Mucosa of rectum (tissue), 2 donors: Measurements from ENCODE around the gene NAALADL2.
A peak's percentile ranks its signal among the peaks of the same experiment; 100 is the strongest.

Experiments
- H3K27ac ChIP-seq, 2 donors: one replicate each; pipeline ENCODE4 v1.7.0; 2013; ENCODE audit warnings: inconsistent platforms in 2 of 2, low read depth in 2 of 2, low read length in 2 of 2
- H3K27me3 ChIP-seq, 2 donors: one replicate each; pipeline ENCODE4 v1.7.0; 2013; ENCODE audit warnings: low read length in 2 of 2; ENCODE audit not compliant: control insufficient read depth in 2 of 2, insufficient read depth in 2 of 2
- H3K36me3 ChIP-seq, 2 donors: one replicate each; pipeline ENCODE4 v1.7.0; 2013; ENCODE audit warnings: low read length in 2 of 2; ENCODE audit not compliant: control insufficient read depth in 2 of 2, insufficient read depth in 2 of 2
- H3K4me1 ChIP-seq, 2 donors: one replicate each; pipeline ENCODE4 v1.7.0; 2013; ENCODE audit warnings: low read length in 2 of 2, mild to moderate bottlenecking in 1 of 2; ENCODE audit not compliant: control insufficient read depth in 2 of 2, insufficient read depth in 2 of 2
- H3K4me3 ChIP-seq, 2 donors: one replicate each; pipeline ENCODE4 v1.7.0; 2013; ENCODE audit warnings: low read length in 2 of 2
- H3K9ac ChIP-seq, 2 donors: one replicate each; pipeline ENCODE4 v1.7.0; 2013; ENCODE audit warnings: low read length in 2 of 2, low read depth in 1 of 2, mild to moderate bottlenecking in 1 of 2
- H3K9me3 ChIP-seq, 2 donors: one replicate each; pipeline ENCODE4 v1.7.0; 2013; ENCODE audit warnings: low read length in 2 of 2; ENCODE audit not compliant: control insufficient read depth in 2 of 2
- donor health status: healthy.
- donor health status: Normal muscosa, but diverticular disease.

NAALADL2 gene

DNA sequence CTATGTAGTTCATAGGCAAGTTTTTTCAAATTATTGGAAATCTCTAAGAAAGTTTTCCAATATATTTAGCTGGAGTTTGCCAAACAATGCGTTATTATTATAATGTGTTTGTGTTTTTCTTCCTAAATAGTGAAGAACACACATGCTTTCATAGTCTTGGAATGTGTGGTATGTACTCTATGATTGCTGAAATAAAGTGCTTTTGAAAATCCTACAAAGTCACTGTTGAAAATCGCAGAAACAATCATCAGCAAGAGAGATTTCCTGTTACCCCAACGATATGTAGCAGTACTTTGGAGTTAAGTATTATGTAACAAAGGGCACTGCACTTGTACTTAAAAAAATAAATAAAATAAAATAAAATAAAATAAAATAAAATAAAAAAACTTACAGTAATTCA lies 796.2 kb downstream of the NAALADL2 start:
- H3K36me3 ChIP-seq: no peaks in the 10 kb centered on the region
- no peak overlapping the region for H3K9ac ChIP-seq
- no peaks in the 10 kb centered on the region for H3K9me3 ChIP-seq

DNA sequence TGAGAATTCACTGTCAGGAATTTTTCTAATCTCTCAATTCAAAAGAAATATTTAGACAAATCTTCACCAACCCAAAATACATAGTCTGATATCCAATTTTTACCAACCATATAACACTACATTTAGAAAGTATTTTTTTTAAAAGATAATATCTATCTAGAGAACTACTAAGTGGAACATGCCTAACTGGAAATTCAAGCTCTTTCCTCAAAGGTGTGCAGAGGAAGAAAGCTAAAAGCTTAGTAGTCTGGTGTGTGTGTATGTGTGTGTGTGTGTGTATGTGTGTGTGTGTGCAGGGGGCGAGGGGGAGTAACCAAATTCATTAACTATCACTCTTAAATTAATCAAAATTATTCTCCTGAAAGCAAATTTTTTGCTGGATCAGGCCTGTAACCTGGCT lies 797.3 kb downstream of the NAALADL2 start:
- Histone ChIP-seq H3K27ac (no peak overlapping the region), H3K9me3 (no peaks in the 10 kb centered on the region), H3K27me3 (no peaks in the 10 kb centered on the region), H3K4me3 (no peak overlapping the region), H3K9ac (no peak overlapping the region), H3K4me1 (no peaks in the 10 kb centered on the region), H3K36me3 (no peaks in the 10 kb centered on the region)

More for the DNA sequence above, 796.2 kb downstream of the NAALADL2 start:
- Histone ChIP-seq H3K27me3 (no peaks in the 10 kb centered on the region), H3K4me1 (no peaks in the 10 kb centered on the region), H3K4me3 (no peak overlapping the region), H3K27ac (no peak overlapping the region)

- no peaks in the 10 kb centered on the region for H3K27me3 ChIP-seq
- no peaks in the 10 kb centered on the region for H3K4me1 ChIP-seq
- no peak overlapping the region for H3K9ac ChIP-seq
- H3K9me3 ChIP-seq: no peaks in the 10 kb centered on the region
- no peak overlapping the region for H3K4me3 ChIP-seq
- H3K36me3 ChIP-seq: no peaks in the 10 kb centered on the region
- no peak overlapping the region for H3K27ac ChIP-seq
These were observed 800.7 kb downstream of the NAALADL2 start for GRCh38 chr3:175659670-175660350.

DNA sequence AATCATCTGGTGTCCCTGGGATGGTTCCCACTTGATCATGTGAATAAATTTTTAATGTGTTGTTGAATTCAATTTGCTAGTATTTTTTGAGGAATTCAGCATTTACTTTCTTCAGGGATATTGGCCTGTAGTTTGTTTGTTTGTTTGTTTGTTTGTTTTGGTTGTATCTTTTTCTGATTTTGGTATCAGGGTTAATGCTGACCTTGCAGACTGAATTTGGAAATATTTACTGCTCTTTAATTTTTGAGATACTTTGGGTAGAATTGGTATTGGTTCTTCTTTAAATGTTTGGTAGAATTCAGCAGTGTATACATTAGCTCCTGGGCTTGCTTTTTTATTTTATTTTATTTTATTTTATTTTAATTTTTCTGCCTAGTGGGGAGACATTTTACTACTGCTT lies 803.7 kb downstream of the NAALADL2 start:
- no peaks in the 10 kb centered on the region for H3K4me1 ChIP-seq
- H3K27me3 ChIP-seq: no peaks in the 10 kb centered on the region
- H3K27ac ChIP-seq: no peak overlapping the region
- H3K4me3 ChIP-seq: no peak overlapping the region
- no peak overlapping the region for H3K9ac ChIP-seq
- no peaks in the 10 kb centered on the region for H3K9me3 ChIP-seq
- H3K36me3 ChIP-seq: no peaks in the 10 kb centered on the region

DNA sequence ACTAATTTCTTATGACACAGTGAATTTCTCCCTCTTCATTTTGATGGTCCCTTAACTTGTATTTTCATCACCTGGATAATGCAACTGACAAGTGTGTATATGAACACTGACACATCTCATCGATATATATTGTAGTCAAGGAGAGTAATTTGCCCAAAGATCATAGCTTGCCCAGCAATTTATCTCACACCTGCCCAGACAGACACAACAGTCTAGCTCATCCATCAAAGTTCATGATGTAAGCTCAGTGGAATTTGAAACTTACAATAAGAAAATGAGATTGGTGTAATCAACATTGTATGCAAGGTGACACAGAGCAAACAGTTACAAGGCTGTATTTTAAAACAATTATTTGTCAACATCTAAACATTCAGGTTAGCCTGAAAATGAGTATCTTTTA lies 805.8 kb downstream of the NAALADL2 start:
- no peak overlapping the region for H3K27ac ChIP-seq
- no peak overlapping the region for H3K9ac ChIP-seq
- H3K4me3 ChIP-seq: no peak overlapping the region
- no peaks in the 10 kb centered on the region for H3K27me3 ChIP-seq
- no peaks in the 10 kb centered on the region for H3K9me3 ChIP-seq
- no peaks in the 10 kb centered on the region for H3K4me1 ChIP-seq
- H3K36me3 ChIP-seq: no peaks in the 10 kb centered on the region

DNA sequence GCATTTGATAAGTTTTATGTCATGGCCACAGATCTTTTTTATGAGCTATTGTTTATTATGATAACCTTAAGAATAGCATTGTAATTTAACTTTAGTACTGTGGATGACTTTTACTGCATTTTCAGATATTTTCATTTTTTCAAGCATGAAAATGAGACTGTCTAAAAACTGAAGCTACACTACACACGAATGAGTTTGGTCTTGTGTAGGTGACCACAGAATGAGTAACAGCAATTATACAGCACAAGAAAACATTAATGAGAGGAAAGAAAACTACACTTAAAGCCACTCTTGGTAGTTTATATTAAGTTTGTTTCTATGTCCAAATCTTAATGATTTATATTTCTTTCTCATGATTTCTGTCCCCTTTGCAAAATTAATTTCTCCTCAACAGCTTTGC lies 809.2 kb downstream of the NAALADL2 start:
- Histone ChIP-seq H3K9ac (no peak overlapping the region), H3K36me3 (no peaks in the 10 kb centered on the region), H3K4me1 (no peaks in the 10 kb centered on the region), H3K27me3 (no peaks in the 10 kb centered on the region), H3K9me3 (no peaks in the 10 kb centered on the region), H3K4me3 (no peak overlapping the region), H3K27ac (no peak overlapping the region)

DNA sequence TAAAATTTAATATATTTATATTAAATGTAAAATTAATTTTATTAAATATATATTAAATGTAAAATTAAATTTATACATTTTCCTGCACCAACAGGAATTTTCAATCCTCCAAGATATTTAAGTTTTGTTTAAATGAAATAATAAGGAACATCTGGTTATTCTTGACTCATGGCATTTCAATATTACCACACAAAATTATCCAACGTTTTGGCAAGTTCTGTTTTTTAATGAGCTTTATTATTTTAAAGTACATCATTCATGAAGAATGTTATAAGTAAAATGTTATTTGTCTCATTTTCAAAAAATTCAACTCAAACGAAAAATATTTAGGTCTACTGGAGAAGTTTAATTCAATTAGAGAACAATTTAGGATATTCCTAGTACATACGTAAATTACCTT lies 811.4 kb downstream of the NAALADL2 start:
- no peak overlapping the region for H3K4me3 ChIP-seq
- H3K36me3 ChIP-seq: no peaks in the 10 kb centered on the region
- no peaks in the 10 kb centered on the region for H3K4me1 ChIP-seq
- H3K27me3 ChIP-seq: no peaks in the 10 kb centered on the region
- no peak overlapping the region for H3K27ac ChIP-seq
- no peak overlapping the region for H3K9ac ChIP-seq
- no peaks in the 10 kb centered on the region for H3K9me3 ChIP-seq

GRCh38 chr3:175672119-175672689 lies 813.1 kb downstream of the NAALADL2 start:
- Histone ChIP-seq H3K27ac (no peak overlapping the region), H3K27me3 (no peaks in the 10 kb centered on the region), H3K36me3 (no peaks in the 10 kb centered on the region), H3K4me3 (peak overlapping the region; percentile 16 to 61), H3K9me3 (no peaks in the 10 kb centered on the region), H3K9ac (no peak overlapping the region), H3K4me1 (no peaks in the 10 kb centered on the region)

DNA sequence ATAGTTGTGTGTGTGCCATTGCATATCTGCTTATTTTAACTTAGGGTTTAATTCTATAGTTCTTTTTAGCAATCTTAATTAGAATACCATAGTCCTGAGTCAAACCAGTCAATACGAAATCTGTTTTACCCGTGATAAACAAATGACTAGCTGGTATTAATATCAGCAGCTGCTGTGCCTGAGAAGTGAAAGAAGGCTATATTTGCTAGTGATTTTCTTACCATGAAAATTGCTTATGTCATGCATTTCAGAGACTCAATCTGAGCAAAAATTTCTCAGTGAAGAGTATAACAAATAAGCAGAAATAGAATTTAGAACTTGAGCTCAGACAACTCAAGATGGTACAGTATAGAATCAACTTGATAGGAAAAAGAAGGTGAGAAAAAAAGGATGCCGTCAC lies 820.4 kb downstream of the NAALADL2 start:
- Histone ChIP-seq H3K9ac (no peak overlapping the region), H3K27ac (no peak overlapping the region), H3K9me3 (no peaks in the 10 kb centered on the region), H3K36me3 (no peaks in the 10 kb centered on the region), H3K4me3 (no peak overlapping the region), H3K27me3 (no peaks in the 10 kb centered on the region), H3K4me1 (no peaks in the 10 kb centered on the region)

DNA sequence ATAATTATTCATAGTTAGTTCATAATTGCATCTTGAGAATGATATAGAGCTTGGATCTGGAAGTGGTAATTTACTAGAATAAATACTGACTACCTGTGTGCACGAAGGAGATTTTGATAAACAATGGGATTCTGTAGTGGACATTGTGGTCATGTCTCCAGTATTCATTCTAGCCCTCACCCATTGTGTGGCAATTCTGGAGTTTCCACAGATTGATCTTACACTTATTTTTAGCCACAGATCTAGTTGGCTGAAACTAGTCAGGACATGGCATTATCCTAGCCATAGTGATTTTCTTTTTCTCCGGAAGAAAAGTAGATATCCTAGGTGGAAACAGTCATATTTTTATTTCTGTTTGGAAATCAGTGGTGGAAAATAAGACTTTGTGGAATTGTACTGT lies 833.1 kb downstream of the NAALADL2 start:
- H3K36me3 ChIP-seq: no peaks in the 10 kb centered on the region
- no peaks in the 10 kb centered on the region for H3K4me1 ChIP-seq

More for the DNA sequence above, 833.1 kb downstream of the NAALADL2 start:
- Histone ChIP-seq H3K9ac (no peak overlapping the region), H3K27me3 (no peaks in the 10 kb centered on the region), H3K4me3 (no peak overlapping the region), H3K27ac (no peak overlapping the region), H3K9me3 (no peaks in the 10 kb centered on the region)
